Glutamatergic neuron (in vitro differentiated cells): ENCODE measurements around the gene CDK19. TPM values are rescaled to one million over a fixed set of nuclear protein-coding genes. Genes with fewer than 3 reads are reported as not detected.

Experiments used
- DNase-seq: peaks from one replicate; pipeline ENCODE4 v3.0.0; 2022
- H3K27ac Mint-ChIP-seq: one replicate; pipeline ENCODE4 v1.8.0; 2020; ENCODE audit warnings: mild to moderate bottlenecking, mixed read lengths, inconsistent platforms; ENCODE audit not compliant: unreplicated experiment
- H3K27me3 Mint-ChIP-seq: one replicate; pipeline ENCODE4 v1.8.0; 2020; ENCODE audit warnings: mild to moderate bottlenecking, moderate library complexity, mixed read lengths, inconsistent platforms; ENCODE audit not compliant: unreplicated experiment
- H3K36me3 Mint-ChIP-seq: one replicate; pipeline ENCODE4 v1.8.0; 2020; ENCODE audit warnings: mild to moderate bottlenecking, mixed read lengths, inconsistent platforms; ENCODE audit not compliant: unreplicated experiment
- H3K4me1 Mint-ChIP-seq: one replicate; pipeline ENCODE4 v1.8.0; 2020; ENCODE audit warnings: mild to moderate bottlenecking, low read depth, mixed read lengths, inconsistent platforms; ENCODE audit not compliant: unreplicated experiment
- H3K4me3 Mint-ChIP-seq: one replicate; pipeline ENCODE4 v1.8.0; 2020; ENCODE audit warnings: mild to moderate bottlenecking, mixed read lengths, inconsistent platforms; ENCODE audit not compliant: unreplicated experiment
- H3K9me3 Mint-ChIP-seq: one replicate; pipeline ENCODE4 v1.8.0; 2020; ENCODE audit warnings: mild to moderate bottlenecking, moderate library complexity, mixed read lengths, inconsistent platforms; ENCODE audit not compliant: unreplicated experiment
- CTCF ChIP-seq: fragments of 200-600 bp; sonication (generic); IDR thresholded peaks from one replicate; pipeline ENCODE4 v1.5.0; 2021; ENCODE audit not compliant: partially characterized antibody, unreplicated experiment
- total RNA-seq: library from RNA; stranded (reverse); fragmentation: NEBNext Ultra II Directional; extraction: Animal tissue kit (Norgen Biotek cat#: 25700); gene quantifications from one replicate; pipeline ENCODE4 v1.2.1, GENCODE V29; 2021; ENCODE audit not compliant: unreplicated experiment

The CDK19 gene
- total RNA-seq, 1 donor from 2014 or later = 20.8 TPM

- H3K27me3 Mint-ChIP-seq = no peaks in the 10 kb centered on the region
- no peak overlapping the region for H3K4me3 Mint-ChIP-seq
- no peaks in the 10 kb centered on the region for H3K9me3 Mint-ChIP-seq
- peaks cover 6% of the 10 kb centered on the region for H3K36me3 Mint-ChIP-seq
- peaks cover 1% of the 10 kb centered on the region for H3K4me1 Mint-ChIP-seq
- no peak for DNase-seq
- no peak overlapping the region for H3K27ac Mint-ChIP-seq
- no peak for TF ChIP-seq CTCF
Measured at GRCh38 chr6:110708295-110708950, 106.8 kb downstream of the CDK19 start.

- H3K36me3 Mint-ChIP-seq = no peaks in the 10 kb centered on the region
- TF ChIP-seq CTCF = no peak
- H3K4me3 Mint-ChIP-seq = no peak overlapping the region
- no peak overlapping the region for H3K27ac Mint-ChIP-seq
- no peaks in the 10 kb centered on the region for H3K27me3 Mint-ChIP-seq
- peaks cover 1% of the 10 kb centered on the region for H3K4me1 Mint-ChIP-seq
- no peak for DNase-seq
- H3K9me3 Mint-ChIP-seq = no peaks in the 10 kb centered on the region
Measured at GRCh38 chr6:110705543-110705942, 109.7 kb downstream of the CDK19 start.

- DNase-seq = no peak
- H3K36me3 Mint-ChIP-seq = no peaks in the 10 kb centered on the region
- no peaks in the 10 kb centered on the region for H3K9me3 Mint-ChIP-seq
- H3K4me1 Mint-ChIP-seq = peaks cover 1% of the 10 kb centered on the region
- H3K27me3 Mint-ChIP-seq = no peaks in the 10 kb centered on the region
- TF ChIP-seq CTCF = no peak
- H3K27ac Mint-ChIP-seq = no peak overlapping the region
- no peak overlapping the region for H3K4me3 Mint-ChIP-seq
Measured at GRCh38 chr6:110703906-110704594, 111.2 kb downstream of the CDK19 start.

- Mint-ChIP-seq H3K27ac (no peak overlapping the region), H3K27me3 (peaks cover 2% of the 10 kb centered on the region), H3K4me1 (no peaks in the 10 kb centered on the region), H3K4me3 (no peak overlapping the region), H3K9me3 (no peaks in the 10 kb centered on the region), H3K36me3 (no peaks in the 10 kb centered on the region)
- no peak for DNase-seq
- TF ChIP-seq CTCF = no peak
Measured at GRCh38 chr6:110703010-110703905, 112.0 kb downstream of the CDK19 start.

GRCh38 chr6:110699780-110700179, 115.5 kb downstream of the CDK19 start:
- H3K27ac Mint-ChIP-seq = no peak overlapping the region
- H3K36me3 Mint-ChIP-seq = peaks cover 8% of the 10 kb centered on the region
- peaks cover 3% of the 10 kb centered on the region for H3K27me3 Mint-ChIP-seq
- H3K9me3 Mint-ChIP-seq = no peaks in the 10 kb centered on the region
- TF ChIP-seq CTCF = no peak
- H3K4me1 Mint-ChIP-seq = no peaks in the 10 kb centered on the region
- no peak for DNase-seq
- no peak overlapping the region for H3K4me3 Mint-ChIP-seq
